GM18526 (cell line): ENCODE results near the gene ARNT2.

ENCODE experiments used
- POLR2A ChIP-seq: IDR thresholded peaks from 3 replicates; pipeline ENCODE4 v1.6.1; 2011; ENCODE audit not compliant: insufficient read length; ENCODE audit errors: extremely low read depth

ARNT2 gene

DNA sequence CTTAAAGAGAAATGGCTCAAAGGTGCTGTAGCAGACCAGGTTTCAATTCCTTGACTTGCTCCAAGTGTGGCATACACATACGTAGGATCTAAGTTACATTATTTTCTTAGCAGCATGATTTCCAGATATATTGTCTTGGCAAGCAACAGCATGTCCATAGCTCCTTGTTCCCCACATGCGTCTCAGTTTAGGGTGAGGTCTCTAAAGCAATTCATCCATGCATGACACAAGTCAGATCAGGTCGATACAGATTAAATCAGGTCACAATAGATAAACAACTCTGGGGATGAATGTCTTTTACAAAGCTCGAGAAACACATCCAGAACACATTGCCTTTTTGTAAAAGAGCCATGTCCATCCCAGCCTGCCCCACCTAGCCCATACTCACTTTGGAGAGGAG is 182.0 kb downstream of the ARNT2 start:
- no peak for TF ChIP-seq POLR2A

DNA sequence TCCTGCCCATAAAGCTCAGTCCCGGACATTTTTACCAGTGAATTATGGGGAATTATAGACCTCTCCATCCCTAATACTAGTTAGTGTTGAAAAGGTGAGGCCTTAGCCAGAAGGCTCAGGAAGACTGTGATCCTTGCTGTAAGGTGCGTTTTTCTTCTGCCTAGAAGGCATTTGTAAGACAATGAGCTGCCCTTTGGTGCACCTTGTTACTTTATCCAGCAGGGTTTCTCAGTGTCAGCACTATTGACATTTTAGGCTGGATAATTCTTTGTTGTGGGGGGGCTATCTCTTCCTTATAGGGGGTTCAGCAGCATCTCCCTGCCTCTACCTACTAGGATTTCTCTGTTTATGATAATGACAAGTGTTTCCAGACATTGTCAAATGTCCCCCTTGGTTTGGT is 182.8 kb downstream of the ARNT2 start:
- TF ChIP-seq POLR2A: no peak

DNA sequence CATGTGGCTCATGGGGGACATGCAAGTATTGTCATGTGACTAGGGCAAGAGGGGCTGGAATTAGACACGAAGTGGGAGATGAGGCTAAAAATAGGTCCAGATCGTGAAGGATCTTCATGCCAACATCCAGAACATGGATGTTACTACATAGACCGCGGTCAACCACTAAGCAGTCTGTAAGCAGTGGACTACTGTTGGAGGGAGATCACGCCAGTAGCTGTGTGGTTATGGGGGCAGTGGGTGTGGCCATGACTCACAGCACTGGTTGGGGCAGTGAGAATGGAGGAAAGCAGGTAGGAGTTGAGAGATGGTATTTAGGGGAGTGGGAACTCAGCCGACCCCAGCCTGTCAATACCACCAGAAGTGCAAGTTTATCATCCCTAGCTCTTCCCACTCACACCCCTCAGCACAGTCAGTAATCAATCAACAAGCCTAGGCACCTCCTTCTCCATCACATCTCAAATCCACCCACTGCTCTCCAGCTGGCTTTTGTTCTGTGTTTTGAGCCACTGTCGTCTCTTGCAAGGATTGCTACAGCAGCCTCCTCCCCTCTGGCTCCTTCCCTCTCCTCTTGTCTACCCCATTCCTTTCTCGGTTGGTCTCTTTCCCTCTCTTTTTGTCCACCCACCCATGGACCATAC is 183.8 kb downstream of the ARNT2 start:
- no peak for TF ChIP-seq POLR2A

DNA sequence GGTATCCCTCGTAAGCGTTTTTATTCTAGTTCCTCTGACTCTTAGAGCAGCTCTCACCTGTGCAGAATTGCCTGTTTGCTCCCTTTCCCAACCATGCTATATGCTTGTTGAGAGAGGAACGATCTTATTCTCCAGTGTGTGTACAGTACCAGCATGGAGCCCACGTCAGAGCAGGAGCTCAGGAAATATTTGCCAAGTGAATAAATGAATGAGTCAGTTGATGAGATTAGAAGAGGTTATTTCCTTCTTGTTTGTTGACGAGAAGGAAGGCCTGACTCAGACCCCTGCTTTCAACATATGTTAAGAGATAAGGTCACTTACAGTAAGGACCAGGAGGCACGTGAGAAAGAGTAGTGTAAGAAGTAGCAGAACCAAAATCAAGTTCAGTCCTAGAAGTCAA is 184.6 kb downstream of the ARNT2 start:
- TF ChIP-seq POLR2A: no peak

DNA sequence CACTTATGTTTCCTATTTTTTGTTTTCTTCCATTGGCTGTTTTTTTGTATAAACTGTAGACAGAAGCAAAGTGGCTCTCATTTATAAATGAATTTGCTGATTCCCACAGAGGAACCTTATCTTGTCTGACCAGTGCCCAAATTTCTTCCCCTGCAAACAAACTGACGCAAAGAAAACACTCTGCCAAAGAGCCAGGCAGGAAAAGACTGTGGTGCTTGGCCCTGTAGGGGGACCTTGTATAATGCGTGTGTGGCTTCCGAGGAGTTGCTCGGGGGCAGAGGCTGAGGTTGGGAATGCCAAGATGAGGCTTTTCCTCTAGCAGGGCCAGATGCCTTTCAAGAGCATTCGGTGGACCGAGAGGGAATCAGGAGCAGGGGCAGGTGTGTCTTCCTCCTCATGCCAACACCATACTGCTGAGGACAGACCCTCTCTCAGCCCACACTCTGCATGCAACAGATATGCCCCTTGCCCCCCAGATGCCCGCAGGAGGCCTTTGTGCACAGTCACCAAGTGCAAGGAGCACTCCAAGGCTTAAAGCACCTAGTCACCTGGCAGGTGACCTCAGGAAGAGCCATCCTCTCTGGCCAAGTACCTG is 186.7 kb downstream of the ARNT2 start:
- no peak for TF ChIP-seq POLR2A

DNA sequence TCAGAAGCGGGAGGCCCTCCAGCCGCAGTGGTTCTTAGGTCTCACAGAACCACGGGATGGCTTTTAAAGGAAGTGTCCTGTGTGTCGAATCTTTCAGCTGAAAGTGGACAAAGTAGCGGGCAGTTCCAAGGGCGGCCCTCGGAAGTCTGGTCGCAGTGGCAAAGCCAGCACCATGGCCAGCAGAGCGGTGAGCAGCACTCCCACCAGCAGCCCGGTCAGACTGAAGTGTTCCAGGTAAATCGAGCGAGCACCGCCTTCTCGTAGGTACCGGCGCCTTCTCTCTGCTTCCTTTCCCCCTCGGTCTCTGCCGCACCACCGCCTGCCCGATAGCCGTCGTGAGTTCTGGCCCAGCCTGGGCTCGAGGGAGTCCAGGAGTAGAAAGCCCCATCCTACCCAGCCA is 187.3 kb downstream of the ARNT2 start:
- TF ChIP-seq POLR2A: no peak

DNA sequence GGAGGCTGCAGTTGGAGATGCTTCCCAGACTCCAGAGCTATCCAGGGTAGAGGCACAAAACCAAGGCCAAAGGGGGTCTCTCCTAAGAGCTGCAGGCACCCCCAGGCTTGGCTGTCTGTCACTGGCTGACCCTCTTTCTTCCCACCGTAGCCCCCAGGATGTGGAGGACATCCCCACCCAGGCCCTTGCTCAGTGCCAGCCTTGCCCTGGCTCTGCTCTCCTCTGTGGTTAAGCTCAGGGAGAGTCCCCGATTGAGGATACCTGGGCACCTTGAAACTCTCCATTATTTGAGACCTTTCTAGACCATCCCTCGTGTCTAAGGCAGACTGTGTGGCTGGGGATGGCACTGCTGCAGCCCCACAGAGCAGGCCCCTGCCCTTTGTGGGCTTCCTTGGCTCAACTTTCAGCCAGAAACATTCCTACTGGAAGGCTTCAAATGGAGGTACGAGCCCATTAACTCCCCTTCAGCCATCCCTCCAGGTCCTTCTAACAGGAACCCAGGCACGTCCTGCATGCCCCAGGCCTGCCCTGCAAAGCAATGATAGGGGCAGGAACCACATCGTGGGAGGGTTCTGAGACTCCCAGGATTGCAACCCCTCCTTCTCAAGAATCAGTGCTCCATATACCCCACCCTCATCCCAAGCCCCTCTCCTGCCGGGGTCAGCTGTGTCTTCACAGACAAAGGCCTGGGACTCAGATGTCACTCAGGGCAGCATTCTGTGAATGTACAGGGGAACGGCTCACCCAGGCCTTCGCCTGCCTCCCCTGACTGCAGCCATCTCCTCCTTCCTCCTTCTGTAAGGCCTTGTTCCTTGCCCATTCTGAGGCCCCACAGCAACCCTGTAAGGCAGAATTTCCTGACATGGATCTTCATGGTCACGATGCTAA is 188.0 kb downstream of the ARNT2 start:
- TF ChIP-seq POLR2A: no peak

DNA sequence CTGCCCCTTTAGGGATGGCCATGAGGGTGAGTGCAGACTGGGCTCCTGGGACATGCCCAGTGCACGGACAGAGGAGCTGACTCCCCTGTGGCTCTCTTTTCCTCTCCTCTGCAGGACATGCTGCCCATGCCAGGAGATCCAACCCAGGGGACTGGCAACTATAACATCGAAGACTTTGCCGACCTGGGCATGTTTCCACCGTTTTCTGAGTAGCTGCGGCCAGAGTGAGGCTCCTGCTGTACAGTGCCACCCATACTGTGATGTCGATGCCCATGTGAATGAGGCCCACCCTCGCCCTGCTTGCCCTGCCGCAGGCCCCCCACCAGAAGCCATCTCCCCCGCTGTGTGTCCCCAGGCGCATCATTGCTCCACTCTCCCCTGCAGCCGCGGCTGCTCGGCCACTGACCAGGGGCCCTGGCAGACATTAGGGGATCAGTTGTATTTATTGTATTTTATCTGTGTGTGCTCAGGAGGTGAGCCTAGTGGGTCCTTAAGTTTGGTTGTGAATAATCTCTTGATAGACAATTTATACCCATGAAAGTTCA is 189.4 kb downstream of the ARNT2 start:
- no peak for TF ChIP-seq POLR2A

DNA sequence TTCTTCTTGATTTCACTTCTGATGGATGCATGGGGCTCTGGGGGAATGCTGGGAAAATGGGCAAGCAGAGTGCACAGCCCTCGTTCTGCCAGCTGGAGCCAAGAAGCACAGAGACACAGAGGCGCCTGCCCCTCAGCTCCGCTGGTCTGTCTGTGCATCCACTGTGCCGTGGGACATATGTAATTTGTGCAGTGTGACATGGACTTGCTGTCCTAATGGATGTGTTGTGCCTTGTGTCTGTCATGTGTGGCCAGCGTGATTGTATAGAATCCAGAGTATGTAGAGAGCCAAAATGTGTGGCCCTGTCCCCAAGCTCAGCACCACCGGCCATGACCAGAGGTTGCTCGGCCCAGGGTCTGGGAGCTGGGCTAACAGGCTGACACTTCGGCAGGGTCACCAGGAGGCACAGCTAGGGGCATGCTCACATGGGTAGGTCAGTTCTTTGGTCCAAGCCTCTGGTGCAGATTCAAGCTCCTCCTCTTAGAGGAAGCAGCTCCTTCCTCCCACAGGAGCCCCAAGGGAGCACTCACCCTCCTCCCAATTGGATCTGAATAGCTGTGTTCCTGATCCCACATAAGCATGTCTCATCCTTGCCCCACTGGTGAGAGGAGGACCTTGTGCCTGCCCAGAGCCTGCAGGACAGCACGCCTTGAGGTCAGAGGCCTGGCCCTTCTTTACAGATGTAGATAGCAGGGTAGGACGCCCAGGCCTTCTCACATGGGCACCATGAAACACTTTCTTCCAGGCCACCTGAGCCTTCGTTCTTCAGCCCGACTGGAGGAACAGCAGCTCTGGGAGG is 190.1 kb downstream of the ARNT2 start:
- no peak for TF ChIP-seq POLR2A

DNA sequence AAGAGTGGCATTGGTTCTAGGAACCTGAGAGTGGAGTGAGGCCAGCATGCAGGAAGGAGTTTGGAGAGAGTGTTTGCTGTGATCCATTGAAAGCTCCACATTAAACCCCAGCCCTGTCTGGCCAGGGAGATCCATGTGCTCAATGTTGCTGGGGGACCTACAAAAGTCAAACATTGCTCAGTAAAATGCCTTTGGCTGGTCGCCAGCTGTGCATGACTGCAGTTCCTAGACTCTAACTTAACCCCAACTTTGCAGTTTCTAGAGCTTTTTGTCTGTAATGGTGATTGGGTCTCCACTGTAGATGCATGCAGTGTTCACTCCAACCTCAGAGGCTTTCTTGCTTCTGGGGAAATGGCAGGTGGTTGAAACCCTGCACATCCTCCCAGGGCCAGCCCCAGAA is 191.2 kb downstream of the ARNT2 start:
- no peak for TF ChIP-seq POLR2A

DNA sequence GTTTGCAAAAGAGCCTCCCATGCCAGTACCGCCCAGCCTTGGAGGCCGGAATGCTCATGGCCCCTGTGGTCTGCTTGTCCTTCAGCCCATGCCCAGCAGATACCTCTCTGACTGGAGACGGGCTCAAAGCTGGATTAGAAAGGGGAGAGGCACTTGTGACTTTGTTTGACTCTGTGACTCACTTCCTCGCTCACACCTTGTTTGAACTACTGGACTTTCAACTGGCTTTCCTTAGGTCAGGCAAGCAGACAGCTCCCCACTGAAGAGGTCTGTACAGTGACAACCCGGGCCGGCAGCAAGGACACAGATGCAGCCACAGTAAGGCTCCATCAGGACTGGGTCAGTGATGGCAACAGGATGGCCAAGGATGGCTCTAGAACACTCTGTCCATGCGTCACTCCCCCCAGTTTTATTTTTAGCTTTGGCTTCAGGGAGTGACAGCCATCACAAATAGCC is 192.4 kb downstream of the ARNT2 start:
- no peak for TF ChIP-seq POLR2A

DNA sequence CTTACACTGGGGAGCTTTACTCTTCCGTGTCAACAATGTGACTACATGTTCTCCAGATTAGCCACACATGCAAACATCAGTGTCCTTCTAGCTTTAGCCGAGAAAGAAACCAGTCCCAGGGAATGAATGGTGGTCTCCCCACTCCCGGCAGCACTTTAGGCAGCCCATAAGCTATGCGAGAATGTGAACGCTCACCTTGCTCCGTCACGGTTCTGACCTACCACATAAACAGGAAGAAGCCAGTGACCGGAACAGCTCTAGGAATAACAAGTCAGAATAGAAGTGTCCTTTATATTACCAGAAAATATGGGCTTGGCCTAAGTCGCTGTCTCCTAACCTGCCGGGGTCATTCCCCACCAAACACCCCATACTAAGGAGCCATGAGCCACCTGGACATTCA is 192.9 kb downstream of the ARNT2 start:
- no peak for TF ChIP-seq POLR2A

DNA sequence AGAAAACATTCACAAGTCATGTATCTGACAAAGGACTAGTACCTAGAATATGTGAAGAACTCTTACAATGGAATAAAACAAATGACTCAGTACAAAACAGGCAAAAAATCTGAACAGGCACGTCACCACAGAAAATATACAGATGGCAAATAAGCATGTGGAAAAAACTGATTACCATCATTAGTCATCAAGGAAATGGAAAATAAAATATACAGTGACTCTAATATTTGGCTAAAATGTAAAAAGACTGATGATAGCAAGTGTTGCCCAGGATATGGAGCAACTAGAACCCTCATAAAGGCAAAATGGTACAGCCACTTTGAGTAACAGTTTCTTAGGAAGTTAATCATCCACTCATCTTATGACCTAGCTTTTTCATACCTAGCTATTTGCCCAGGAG is 195.2 kb downstream of the ARNT2 start:
- no peak for TF ChIP-seq POLR2A

DNA sequence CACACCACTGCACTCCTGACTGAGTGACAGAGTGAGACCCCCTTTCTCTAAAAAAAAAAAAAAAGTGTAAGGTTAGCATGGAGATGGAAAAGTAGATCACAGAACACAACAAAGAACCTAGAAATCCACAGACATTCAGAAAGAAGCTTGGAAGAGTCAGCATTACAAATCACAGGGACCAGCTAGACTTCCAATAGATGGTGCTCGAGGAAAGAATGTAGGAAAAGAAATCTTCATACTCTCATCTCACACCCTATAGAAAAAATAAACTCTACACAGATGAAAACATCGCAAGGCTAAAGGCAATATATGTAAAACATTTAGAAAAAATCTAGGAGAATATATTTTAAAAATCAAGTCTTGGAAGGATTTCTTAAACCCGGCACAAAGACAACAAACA is 196.4 kb downstream of the ARNT2 start:
- TF ChIP-seq POLR2A: no peak

DNA sequence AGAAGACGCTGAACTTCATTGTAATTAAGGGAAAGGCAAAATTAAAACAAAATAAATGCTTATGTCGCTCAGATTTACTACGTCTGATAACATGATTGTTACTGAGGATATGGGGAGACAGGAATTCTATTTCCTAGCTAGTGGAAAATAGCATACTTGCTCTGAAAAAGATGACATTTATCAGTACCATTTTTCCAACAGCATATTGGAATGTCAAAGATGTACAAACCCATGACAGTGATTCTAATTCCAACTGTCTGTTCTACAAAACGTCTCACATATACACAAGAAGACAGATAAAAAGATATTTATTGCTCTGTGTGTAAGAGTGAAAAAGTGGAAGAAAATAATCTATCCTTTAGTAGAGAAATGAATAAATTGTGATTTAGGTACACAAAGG is 197.1 kb downstream of the ARNT2 start:
- TF ChIP-seq POLR2A: no peak
